GM12892 (cell line): ENCODE results near the gene ENOX1.
"Not testable (repeated sequence)": the region's sequence is repeated elsewhere in the genome, so short reads cannot be mapped to it uniquely, and the experiment has no call there.

ENCODE experiments used
- DNase-seq: peaks from one replicate; pipeline ENCODE4 v3.0.0; 2011; ENCODE audit not compliant: insufficient read length
- FAIRE-seq: peaks from 2 replicates; lab custom pipeline; 2011; peaks lifted over from hg19 to GRCh38; lab: Jason Lieb, UNC
- POLR2A ChIP-seq: IDR thresholded peaks from 2 replicates; pipeline ENCODE4 v1.6.1; 2011; ENCODE audit warnings: low read depth, low read length, control low read depth
- POLR2AphosphoS5 ChIP-seq: IDR thresholded peaks from 2 replicates; pipeline ENCODE4 v1.6.1; 2011; ENCODE audit warnings: low read depth, low read length, control low read depth
- TAF1 ChIP-seq: IDR thresholded peaks from 2 replicates; pipeline ENCODE4 v1.6.1; 2011; ENCODE audit warnings: low read depth, mild to moderate bottlenecking, control low read depth, low read length, borderline replicate concordance

ENOX1 gene

DNA sequence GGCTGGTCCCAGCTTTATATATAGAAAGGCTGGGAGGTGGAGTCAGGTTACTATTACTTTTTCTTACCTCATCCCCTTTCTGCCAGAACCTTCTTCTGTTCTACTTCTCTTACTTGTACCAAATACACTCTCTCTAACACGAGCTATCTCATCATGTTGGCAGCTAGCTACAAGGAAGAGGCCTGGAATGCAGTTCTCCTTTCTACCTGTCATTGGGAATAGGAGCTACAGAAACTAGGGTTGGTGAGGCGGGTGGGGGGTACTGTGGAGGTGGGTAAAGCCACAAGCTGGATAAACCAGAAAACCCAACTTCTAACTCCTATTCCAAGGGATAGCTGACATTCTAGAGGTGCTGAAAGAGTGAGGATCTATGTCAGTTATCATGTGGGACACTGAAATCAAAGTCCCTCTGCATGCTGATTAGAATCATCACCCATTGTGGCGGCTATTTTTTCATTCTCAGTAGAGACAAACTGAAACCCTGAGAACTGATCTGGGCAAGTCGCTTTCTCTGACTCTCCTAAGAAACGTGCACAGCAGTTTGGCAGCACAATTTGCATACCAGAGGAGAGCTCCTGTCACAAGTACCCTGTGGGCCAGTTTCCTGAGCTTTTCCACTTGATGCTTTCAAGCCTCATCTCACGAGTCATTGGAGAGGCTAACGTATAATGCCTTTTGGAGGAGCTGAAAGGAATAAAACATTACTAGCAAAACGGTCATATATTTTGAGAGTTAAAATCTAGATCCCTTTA is 358.1 kb downstream of the ENOX1 start:
- TF ChIP-seq TAF1 (no peak), POLR2AphosphoS5 (no peak), POLR2A (no peak)
- no peak for FAIRE-seq

DNA sequence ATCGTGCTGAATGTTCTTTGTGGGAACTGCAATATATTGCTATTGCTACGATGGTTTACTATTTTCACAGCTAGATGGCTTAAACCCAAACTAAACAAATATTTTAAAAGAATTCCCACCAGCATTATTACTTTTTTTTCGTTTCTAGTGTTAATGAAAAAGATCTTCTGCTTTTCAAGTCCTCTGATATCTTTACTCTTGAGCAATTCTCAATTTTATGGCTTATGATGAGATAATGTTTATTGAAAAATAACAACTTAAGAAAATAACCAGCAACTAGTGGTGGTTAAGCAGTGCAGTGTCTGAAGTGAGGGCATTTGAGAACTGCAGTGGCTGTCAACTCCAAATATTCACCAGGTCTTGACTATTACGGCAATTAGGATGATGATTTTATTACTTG is 360.4 kb downstream of the ENOX1 start:
- FAIRE-seq (no peak), DNase-seq (no peak)
- no peak for TF ChIP-seq POLR2AphosphoS5
- no peak for TF ChIP-seq POLR2A
- no peak for TF ChIP-seq TAF1

More for the DNA sequence above, 358.1 kb downstream of the ENOX1 start:
- no peak for DNase-seq

DNA sequence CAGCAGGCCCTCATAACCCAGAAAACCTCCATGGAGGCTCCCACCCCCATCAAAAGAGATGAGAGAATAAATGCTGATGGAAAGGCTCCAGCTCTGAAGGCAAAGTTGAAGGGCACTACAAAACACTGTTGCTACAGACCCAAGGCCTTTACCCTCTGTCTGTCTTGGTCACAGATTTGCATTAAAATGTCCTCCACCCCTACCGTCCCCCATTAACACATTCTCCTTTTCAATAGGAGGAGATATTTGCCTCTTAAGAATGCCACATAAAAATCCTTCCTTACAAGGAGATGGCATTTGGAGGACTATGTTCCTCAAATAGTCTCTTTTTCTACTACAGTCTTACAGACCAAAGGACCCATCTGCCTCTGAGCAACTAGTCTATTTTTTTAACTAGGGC is 361.5 kb downstream of the ENOX1 start:
- DNase-seq (no peak), FAIRE-seq (no peak)
- TF ChIP-seq POLR2A (no peak), TAF1 (no peak), POLR2AphosphoS5 (no peak)

DNA sequence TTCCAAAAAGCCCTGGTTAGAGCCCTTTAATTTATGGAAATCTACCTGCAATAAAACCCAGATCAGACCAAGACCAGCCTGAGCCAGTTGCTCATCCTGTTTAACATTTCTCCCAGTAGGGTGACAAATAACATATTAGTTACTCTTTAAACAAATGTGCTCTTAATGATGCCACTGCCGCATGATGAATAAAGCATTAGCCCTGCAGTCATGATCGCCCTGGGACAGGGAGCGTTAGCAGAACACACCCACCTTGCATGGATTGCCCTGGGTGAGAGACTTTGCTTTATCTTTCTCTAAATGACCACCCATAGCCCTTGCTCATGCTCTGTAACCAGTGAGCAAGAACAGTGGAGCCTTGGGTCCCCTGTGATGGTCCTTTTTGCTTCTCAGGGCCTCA is 362.4 kb downstream of the ENOX1 start:
- TF ChIP-seq POLR2A (no peak), POLR2AphosphoS5 (no peak), TAF1 (no peak)
- DNase-seq (no peak), FAIRE-seq (no peak)

DNA sequence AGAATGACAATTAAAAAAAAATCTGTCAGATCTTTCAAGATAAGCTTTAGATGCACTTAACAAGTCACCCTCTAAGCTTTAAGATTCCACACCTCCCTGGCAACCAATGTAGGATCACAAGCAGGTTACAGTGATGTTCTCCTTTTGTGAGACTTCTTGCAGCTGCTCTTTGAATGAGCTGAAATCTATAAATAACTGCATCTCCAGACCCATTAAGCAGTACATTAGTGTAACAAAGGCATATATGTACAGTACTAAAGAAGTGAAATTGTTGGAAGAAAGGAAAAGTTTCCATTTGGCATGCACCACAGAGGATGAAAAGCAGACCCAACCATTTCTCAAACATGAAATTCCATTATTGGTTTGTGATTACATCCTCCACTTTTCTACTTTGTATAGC is 364.7 kb downstream of the ENOX1 start:
- no peak for TF ChIP-seq POLR2A
- TF ChIP-seq POLR2AphosphoS5: no peak
- no peak for TF ChIP-seq TAF1
- DNase-seq (no peak), FAIRE-seq (no peak)

DNA sequence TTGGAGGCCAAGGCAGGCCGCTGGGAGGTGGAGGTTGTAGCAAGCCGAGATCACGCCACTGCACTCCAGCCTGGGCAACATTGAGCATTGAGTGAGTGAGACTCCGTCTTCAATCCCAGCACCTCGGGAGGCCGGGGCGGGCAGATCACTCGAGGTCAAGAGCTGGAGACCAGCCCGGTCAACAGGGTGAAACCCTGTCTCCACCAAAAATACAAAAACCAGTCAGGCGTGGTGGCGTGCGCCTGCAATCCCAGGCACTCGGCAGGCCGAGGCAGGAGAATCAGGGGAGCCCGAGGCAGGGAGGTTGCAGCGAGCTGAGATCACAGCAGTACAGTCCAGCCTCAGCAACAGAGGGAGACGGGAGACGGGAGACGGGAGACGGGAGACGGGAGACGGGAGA is 369.9 kb downstream of the ENOX1 start:
- not testable (repeated sequence) for FAIRE-seq, DNase-seq

DNA sequence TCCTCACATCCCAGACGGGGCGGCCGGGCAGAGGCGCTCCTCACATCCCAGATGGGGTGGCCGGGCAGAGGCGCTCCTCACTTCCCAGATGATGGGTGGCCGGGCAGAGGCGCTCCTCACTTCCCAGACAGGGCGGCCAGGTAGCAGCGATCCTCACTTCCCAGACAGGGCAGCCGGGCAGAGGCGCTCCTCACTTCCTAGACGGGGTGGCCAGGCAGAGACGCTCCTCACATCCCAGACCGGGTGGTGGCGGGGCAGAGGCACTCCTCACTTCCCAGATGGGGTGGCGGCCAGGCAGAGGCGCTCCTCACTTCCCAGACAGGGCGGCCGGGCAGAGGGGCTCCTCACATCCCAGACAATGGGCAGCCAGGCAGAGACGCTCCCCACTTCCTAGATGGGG is 370.4 kb downstream of the ENOX1 start:
- not testable (repeated sequence) for FAIRE-seq, DNase-seq

DNA sequence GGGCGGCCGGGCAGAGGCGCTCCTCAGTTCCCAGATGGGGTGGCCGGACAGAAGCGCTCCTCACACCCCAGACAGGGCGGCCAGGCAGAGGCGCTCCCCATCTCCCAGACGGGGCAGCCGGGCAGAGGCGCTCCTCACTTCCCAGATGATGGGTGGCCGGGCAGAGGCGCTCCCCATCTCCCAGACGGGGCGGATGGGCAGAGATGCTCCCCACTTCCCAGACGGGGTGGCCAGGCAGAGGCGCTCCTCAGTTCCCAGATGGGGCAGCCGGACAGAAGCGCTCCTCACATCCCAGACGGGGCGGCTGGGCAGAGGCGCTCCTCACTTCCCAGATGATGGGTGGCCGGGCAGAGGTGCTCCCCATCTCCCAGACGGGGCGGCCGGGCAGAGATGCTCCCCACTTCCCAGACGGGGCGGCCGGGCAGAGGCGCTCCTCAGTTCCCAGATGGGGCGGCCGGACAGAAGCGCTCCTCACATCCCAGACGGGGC is 370.8 kb downstream of the ENOX1 start:
- not testable (repeated sequence) for FAIRE-seq, DNase-seq

DNA sequence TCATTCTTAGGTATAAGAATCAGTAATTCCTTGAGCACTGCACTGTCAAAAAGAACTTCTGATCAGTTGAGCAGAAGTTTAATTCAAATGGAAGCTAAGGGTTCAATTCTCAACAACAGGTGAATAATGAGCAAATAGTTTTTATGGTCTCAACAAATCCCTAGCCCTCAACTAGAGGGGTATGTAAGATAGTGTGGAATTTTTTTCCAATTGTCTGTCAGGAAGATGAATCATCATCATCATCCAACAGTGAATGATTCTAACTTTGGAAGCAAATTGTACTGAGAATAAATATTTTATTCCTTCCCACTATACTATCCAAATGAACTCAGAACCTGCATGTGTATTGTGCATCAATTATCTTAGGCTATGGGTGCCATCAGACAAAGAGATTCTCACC is 372.7 kb downstream of the ENOX1 start:
- DNase-seq: no peak
- FAIRE-seq: no peak
- TF ChIP-seq TAF1 (no peak), POLR2AphosphoS5 (no peak), POLR2A (no peak)

DNA sequence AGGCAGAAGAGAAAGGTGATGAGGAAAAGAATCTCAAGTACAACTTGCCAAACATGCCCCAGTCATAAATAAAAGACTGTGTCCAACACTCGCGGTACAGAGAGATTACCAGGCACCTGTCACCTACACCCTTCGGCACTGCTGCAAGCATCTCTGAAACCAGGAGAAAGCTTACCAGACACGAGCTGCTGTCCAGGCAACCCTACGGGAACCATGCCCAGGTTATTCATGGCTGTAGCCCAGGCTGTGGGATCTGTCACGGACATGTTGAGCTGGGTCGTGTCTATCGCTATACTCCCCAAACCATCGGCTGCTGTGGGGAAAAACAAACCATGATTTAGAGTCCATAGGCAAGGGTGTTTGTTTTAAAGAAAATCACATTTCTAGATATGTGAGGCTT is 375.0 kb downstream of the ENOX1 start:
- TF ChIP-seq POLR2AphosphoS5: no peak
- TF ChIP-seq TAF1: no peak
- no peak for TF ChIP-seq POLR2A
- peak; percentile 63 for FAIRE-seq
- no peak for DNase-seq

DNA sequence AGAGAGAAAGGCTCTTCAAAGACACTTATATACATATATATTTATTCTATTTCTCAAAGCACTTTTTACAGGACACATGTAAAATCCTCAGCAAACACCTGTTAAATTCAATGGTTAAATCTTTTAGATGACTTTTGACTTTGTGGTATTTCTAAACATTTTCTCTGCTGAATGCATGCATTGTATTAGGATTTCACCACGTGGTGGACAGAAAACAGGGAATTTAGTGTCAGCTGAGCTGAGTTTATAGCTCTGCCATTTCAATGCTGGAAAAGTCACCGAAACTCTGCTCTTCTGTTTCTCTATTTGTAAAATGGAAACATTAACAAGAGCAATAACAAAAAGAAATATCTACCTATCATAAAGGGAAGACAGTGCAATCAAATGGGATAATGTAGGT is 375.6 kb downstream of the ENOX1 start:
- DNase-seq (no peak), FAIRE-seq (no peak)
- TF ChIP-seq TAF1: no peak
- no peak for TF ChIP-seq POLR2AphosphoS5
- TF ChIP-seq POLR2A: no peak

DNA sequence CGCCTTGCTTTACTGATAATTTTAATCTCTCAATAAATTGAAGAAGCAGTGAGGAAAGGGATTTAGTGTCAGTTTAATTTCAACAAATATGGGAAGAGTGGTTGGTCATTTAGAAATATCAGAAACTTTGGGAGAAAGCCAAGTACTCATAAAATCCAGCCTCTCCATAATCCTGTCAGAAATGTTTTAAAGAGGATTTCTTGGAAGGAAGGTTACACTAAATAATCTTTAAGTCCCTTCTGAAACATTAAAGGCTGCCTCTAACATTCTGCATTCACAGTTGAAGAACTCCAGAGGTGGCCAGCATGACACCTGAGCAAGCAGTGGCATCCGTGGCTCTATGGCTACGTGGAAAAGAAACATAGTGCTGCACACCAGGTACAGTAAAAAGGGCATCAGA is 378.5 kb downstream of the ENOX1 start:
- DNase-seq: no peak
- no peak for TF ChIP-seq POLR2A
- no peak for TF ChIP-seq POLR2AphosphoS5
- no peak for TF ChIP-seq TAF1
- peak; percentile 9 for FAIRE-seq

DNA sequence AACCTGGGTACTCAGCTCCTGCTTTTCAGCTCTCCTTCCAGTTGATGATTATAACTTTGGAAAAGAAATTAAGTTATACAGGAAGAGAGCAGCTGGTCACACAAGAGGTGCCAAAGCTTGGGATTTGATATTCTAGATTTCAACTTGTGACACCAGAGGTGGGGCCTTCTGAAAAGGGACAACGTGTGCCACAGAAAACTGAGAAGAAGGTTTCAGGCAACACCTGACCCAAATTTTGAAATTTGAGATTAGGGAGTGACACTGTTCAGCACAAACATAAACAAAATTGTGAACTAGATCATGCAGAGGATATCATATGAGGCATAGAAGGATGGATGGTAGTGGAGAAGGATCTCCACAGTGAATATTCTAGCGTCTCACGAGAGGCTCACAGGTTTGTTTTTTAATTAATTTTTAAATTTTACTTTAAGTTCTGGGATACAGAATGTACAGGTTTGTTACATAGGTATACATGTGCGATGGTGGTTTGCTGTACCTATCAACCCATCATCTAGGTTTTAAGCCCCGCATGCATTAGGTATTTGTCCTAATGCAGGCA is 379.7 kb downstream of the ENOX1 start:
- FAIRE-seq: no peak

More for the DNA sequence above, 379.7 kb downstream of the ENOX1 start:
- TF ChIP-seq POLR2A (no peak), POLR2AphosphoS5 (no peak), TAF1 (no peak)
- no peak for DNase-seq
